Right hindlimb (tissue), 1 donor: Measurements from ENCODE around the gene OOSP3.
"Not testable (repeated sequence)": the region's sequence is repeated elsewhere in the genome, so short reads cannot be mapped to it uniquely, and the experiment has no call there.

Source experiments
- DNase-seq: peaks from one replicate; pipeline ENCODE4 v3.0.0-alpha.2; 2018

Gene OOSP3

DNA sequence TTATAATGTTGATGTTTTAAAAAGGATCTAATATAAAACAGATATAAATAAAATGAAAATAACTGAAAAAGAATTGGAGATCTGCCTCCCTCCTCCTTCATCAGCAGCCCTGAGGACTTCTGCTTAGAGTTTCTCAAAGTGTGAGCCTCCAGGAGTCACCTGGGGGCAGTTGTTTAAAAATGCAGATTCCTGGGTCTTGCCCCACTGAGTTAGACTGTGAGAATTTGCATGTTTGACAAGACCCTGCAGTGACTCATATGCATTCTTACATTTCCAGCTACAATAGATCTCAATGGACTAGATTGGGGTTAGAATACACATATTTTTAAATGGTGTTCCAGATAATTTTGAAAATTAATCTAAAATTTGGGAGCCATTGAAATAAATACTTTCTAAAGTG lies 798 bp upstream of the OOSP3 start:
- no peak for DNase-seq

DNA sequence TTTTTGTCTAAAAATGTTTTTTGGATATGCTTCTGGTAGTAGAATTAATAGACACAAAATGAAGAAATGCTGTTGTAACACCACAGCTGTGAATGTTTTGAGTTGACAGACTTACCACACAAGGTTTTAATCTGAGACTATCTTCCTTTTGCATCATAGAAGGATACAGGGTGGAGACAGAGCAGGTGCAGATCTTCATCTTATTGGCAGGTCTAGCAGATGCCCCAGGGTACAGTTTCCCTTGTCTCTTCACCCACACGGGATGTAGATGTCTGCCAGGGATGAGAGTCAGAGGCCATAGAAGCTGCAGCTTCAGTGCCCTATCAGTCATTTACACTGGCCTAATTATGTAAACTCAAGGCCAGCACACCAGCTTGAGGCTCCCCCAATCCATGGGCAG lies 985 bp downstream of the OOSP3 start:
- DNase-seq: no peak

DNA sequence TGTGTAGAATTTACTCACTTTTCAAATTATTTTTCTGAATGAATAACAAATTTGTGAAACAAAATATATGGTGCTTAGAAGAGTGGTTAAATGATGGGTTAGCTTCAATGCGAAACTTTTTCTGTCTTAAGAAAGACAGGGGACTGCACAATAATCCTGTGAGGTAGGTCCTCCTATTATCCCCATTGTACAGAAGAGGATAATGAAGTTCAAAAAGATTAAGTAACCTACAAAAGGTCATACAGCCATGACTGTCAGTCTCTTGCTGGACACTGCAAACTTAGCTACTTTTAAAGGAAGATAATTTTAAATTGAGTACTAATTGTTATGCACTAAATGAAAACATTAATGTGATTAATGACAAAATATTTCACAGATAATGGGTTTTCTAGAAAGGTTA lies 5.0 kb downstream of the OOSP3 start:
- DNase-seq: no peak

DNA sequence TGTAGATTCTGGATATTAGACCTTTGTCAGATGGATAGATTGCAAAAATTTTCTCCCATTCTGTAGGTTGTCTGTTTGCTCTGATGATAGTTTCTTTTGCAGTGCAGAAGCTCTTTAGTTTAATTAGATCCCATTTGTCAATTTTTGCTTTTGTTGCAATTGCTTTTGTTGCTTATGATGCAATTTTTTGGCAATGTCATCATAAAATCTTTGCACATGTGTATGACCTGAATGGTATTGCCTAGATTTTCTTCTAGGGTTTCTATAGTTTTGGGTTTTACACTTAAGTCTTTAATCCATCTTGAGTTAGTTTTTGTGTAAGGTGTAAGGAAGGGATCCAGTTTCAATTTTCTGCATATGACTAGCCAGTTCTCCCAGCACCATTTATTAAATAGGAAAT lies 8.6 kb downstream of the OOSP3 start:
- DNase-seq: not testable (repeated sequence)

DNA sequence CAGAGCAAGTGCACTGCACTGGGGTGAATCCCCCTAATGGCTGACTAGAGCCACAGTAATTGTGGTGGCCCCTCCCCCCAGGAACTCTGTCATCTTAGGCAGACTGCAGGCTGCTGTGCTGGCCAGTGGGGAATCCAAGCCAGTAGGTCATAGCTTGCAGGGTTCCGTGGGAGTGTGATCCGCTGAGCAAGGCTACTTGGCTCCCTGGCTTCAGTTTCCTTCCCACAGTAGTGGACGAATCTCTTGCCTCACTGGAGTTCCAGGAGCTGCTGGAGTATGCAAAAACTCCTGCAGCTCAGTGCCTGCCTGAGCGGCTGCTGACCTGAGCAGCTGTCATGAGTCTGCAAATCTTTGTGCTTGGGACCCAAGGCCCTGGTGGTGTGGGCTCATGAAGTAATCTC lies 13.2 kb downstream of the OOSP3 start:
- peak; percentile 15 for DNase-seq

DNA sequence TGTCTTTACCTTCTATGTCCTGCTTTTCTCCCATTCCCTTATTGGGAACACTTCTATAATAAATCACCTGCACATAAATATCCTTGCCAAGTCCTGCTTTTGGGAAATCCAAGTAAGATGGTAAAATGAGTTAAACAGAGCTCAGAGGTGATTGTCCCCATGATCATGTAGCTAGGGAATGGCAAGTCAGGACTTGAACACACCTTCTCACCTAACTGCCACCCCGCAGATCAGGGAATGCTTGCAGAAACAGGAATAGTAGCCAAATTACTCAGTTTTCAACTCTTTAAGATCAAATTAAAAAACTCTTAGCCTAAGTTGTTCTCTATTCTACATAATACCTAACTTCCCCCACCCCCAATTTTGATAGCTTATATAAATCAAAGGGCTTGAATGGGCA lies 16.0 kb downstream of the OOSP3 start:
- DNase-seq: no peak

DNA sequence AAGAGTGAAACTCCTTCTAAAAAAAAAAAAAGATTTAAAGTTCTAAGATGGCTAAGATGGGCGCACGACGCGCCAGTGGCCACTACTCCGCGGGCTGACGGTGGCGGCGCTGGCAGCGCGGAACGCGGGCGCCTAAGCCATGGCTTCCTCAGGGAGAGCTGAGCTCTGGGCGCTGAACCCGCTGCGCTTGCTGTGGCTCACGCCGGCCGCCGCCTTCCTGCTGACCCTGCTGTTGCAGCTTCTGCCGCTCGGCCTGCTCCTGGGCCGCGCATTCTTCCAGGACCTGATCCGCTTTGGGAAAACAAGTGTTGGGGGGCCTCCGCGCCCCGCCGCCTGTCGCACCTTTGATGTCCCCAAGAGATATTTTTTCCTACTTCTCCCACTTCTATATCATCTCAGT lies 19.5 kb downstream of the OOSP3 start:
- no peak for DNase-seq

DNA sequence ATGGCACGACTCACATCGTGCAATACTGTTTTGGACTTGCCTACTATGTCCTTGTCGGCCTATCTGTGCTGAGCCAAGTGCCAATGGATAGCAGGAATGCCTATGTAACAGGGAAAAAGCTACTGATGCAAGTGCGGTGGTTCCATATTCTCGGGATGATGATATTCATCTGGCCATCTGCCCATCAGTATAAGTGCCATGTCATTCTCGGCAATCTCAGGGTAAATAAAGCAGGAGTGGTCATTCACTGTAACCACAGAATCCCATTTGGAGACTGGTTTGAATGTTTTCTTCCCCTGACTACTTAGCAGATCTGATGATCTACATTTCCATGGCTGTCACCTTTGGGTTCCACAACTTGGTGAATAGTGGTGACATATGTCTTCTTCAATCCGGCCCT lies 20.1 kb downstream of the OOSP3 start:
- no peak for DNase-seq

DNA sequence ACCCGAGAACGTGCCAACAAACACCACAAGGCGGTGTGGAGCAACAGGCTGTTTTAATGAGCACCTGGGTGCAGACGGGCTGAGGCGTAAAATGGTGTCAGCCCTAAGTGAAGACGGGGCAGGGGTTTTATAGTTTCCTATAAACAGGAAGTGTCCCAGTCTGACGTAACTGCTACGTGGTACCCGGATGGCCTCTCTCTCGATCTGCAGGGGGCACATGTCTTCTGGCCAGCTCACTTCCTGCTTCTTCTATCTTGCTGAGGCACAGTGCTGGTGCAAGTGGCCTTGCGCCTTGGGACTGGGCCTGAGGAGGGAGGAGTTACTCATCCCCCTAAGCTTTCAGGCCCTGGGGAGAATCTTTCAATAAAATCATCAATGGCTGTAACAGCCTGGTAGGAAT lies 20.9 kb downstream of the OOSP3 start:
- no peak for DNase-seq

DNA sequence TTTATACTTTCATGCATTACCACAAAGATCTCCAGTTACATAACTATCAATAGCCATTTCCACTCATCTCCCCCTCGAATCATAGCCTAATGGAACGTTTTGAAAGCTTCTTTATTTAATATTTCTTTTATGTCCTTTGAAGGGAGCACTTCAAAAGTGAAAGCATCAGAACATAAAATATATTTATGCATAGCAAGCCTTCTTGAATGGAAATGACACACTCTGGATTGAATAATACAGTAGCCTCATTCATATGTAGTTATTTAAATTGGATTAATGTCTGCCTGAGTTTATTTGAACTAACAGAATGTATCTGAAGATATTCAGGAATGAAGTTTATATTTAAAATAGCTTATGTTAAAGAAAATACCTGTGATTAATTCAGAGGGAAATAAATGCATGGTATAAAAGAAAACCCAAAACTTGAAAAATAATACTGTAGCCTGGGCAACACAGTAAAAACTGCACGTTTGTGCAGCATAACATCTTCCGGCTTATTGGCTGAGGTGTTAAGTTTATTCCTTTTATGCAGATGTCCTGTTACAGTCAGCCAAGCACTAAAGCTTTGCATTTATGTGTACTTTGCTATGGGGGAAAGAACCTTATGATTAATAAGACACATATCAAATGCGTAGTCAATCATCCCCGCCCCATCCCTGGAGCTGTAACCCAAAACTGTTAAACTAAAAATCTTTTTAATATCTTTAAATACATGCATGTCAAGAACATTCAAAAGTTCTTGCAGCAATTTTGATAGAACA lies 22.0 kb downstream of the OOSP3 start:
- no peak for DNase-seq

DNA sequence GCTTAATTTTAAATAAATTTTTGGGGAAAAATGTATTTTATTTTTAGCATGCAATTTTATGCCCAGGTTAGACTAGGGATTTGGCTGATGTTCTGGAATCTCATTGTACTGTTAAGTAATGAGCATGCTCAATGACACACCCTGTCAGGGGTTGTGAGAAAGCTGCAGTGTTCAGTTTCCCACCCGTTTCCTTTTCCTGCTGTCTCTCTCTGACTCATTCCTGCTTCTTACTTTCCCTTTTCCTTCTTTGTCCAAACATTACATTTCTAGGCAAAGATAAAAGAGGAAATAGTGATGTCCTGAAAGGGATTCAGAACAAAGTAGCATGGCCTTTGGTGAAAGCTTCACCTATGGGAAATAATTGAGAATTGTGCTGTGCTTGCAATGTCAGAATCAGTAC lies 22.7 kb downstream of the OOSP3 start:
- DNase-seq: no peak

DNA sequence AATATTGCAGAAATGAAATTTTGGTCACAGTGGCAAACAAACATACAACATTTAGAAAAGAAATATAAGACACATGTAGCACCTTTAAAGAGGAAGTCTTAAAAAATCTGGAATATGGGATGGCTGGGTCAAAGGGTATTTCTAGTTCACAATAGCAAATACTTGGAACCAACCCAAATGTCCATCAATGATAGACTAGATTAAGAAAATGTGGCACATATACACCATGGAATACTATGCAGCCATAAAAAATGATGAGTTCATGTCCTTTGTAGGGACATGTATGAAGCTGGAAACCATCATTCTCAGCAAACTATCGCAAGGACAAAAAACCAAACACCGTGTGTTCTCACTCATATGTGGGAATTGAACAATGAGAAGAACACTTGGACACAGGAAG lies 25.0 kb downstream of the OOSP3 start:
- not testable (repeated sequence) for DNase-seq

DNA sequence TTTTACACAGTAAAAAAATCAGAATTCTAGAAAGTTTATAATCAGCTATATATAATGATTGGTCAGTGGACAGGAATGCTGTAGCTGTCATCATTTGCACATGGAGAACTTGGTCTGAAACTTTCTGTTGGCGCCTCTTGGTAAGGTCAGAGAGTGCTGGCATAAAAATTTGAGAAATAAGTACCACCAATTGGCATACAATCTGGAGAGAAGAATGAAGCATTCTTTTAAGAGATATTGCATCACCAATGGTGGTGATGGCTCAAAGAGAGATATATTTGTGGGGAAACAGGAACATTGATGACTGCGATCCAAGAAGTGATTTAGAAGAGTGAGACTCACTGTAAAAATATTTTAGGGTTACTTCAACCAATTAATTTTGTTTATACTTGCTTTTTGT lies 39.9 kb downstream of the OOSP3 start:
- no peak for DNase-seq

DNA sequence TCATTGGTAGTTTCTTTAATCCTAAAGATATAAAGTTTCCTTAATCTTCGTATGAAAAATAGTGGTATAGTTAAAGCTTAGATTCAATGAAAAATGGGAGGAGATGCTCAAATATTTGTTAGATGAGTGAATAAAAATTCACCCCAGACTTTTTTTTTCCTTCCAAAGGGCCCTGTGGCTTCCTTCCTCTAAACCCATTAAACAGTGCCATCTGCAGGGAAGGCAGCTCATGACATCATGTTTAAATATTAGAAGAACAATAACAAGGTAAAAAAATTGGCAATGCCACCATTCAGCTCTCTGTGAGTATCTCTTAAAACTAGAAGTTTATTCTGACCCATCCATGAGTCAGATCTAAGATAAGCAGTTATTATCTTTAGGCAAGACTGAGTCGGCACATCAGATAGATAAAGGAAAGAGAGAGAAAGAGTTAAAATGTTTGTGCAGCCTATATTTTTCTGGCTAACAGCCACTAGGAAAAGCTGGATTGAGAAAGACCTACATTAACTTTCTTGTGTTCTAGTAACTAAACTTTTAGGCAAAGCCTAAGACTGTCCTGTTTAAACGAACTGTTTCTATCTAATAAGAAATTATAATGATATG lies 40.5 kb downstream of the OOSP3 start:
- no peak for DNase-seq

DNA sequence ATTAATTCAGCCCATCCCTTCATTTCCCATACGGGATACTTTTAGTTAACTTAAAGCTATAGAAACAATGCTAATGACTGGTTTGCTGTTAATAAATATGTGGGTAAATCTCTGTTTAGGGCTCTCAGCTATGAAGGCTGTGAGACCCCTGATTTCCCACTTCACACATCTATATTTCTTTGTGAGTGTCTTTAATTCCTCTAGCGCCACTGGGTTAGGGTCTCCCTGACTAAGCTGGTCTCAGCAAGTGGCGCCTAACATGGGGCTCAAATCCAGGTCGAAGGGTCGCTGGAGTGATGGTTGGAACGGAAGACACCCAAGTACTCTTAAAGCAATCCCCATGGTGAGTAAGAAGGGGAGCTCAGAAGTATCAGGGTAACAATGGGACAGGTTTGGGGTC lies 45.2 kb downstream of the OOSP3 start:
- DNase-seq: no peak

DNA sequence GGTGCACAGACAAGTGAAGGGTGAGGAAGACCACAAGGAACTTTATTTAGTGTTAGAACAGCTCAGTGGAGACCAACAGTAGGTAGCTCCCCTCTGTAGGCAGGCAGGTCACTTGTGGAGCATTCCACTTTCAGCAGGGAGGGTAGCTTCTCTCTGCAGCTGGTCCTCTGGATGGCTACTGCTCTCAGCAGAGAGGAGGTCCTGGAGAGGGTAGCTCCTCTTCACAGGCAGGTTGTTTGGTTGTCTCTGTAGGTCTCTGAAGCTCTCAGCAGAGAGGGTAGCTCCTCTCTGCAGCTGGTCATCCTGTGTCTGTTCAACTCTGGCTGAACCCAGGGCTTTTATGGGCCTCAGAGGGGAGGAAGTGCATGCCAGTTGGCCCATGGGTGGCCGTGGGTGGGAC lies 53.1 kb downstream of the OOSP3 start:
- DNase-seq: no peak

DNA sequence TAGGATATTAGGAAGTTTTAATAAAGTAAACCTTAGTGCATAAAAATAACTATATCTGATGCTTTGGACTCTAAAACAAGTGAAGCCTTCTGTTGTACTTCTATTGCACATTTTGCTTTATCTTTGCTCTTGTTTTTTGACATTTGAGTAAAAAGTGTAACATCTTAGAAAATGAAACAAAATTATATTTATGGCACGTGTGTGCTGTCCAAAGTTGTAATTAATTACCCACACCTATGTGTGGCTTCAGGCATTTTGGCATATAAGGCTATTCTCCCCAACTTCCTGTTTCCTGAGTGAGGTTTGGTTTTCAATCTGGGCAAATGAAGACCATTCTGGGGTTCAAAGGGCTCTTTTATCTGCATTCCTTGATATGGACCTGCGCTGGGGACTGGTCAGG lies 59.5 kb downstream of the OOSP3 start, which contains the start of gene OOSP1:
Gene OOSP1 (plus strand): TSS at position 301 of the 400 bp plus-strand sequence. CDS start 23 bp downstream, at position 324.
- DNase-seq: no peak

DNA sequence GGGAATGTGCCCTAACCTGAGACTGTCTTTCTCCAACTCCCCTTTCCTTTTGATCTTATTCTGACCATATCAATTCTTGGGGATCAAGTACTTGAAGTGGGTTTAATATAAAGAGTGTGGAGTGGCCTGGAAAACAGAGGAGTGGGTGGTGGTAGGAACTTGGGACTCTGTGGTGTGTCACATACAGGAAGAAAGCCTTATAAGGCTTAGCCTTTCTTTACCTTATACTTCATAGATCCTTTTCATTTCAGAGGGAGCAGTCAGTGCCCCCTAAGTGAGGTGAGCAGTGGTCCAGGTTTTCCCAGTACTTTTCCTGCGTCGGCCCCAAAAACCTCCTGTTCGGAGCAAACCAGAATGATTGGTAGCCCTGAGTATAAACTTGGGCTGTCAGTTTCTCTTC lies 60.1 kb downstream of the OOSP3 start:
- no peak for DNase-seq

DNA sequence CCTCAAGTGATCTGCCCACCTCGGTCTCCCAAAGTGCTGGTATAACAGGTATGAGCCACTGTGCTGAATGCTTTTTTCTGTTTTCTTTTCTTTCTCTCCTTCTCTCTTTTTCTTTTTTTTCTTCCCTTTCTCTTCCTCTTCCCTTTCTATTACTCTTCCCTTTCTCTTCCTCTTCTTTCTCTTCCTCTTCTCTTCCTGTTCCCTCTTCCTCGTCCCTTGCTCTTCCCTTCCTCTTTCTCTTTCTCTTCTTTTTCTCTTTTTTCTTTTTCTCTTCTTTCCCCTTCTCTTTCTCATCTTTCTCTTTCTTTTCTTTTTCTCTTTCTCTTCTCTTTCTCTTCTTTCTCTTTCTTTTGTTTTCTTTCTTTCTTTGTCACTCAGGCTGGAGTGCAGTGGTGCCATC lies 60.9 kb downstream of the OOSP3 start:
- no peak for DNase-seq

DNA sequence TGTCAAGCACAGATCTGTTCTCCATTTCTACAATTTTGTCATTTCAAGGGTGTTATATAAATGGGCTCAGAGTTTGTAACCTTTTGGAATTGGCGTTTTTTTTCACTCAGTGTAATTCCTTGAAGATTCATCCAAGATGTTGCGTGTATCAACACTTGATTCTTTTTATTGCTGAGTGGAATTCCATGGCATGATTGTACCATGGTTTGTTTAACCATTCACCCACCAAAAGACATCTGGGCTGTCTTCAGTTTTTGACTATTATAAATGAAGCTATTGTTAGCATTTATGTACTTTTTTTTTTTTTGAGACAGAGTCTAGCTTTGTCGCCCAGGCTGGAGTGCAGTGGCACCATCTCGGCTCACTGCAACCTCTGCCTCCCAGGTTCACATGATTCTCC lies 62.5 kb downstream of the OOSP3 start:
- DNase-seq: no peak

DNA sequence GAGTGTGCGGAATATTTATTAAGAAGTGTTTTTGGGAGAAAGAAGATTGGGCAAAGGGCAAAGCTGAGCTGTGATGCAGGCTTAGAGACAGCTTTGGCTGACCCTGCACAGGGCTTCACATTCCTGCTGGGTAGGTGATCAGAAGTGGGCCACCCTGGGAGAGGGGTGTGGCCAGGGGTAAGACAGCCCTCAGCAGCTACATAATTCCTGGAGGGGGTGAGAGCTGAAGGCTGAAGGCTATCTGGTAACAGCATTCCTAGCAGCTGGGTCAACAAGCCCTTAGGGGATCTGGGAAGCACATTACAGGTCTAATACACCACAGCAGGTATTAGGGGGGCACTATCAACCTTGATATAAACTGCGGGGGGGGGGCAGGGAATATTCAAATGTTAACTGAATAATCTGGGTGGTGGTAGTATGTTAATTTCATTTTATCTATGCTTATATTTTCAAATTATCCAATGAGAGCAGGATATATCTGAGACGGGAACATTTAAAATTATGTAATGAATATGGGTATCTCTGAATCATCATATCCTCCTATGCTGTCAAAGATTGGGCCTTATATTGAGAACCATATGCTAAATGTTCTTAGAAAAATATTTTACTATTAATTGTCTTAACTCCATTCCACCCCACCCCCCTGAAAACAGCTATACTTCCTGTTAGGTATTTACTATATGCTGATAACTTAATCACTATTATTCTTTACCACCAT lies 65.6 kb downstream of the OOSP3 start:
- no peak for DNase-seq

DNA sequence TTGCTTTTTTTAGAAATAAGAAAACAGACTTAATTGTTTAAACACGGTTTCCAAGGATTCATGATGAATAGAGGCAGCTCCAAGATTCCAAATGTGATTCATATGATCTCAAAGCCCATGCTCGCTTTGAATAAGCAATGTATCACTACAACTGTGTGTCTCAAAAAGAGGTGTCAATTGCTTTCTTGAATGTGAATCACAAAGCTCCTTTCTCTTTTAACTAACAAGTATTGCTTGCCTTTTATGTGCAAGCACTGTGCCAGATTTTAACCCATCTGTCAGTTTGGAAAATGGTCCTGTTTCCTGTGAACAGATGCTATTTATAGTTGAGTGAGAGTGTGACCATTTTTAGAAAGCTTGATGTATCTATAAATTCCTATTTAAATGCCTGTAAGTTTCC lies 66.1 kb downstream of the OOSP3 start:
- DNase-seq: no peak
